ENCODE results near the gene IGFBP4.

DNA sequence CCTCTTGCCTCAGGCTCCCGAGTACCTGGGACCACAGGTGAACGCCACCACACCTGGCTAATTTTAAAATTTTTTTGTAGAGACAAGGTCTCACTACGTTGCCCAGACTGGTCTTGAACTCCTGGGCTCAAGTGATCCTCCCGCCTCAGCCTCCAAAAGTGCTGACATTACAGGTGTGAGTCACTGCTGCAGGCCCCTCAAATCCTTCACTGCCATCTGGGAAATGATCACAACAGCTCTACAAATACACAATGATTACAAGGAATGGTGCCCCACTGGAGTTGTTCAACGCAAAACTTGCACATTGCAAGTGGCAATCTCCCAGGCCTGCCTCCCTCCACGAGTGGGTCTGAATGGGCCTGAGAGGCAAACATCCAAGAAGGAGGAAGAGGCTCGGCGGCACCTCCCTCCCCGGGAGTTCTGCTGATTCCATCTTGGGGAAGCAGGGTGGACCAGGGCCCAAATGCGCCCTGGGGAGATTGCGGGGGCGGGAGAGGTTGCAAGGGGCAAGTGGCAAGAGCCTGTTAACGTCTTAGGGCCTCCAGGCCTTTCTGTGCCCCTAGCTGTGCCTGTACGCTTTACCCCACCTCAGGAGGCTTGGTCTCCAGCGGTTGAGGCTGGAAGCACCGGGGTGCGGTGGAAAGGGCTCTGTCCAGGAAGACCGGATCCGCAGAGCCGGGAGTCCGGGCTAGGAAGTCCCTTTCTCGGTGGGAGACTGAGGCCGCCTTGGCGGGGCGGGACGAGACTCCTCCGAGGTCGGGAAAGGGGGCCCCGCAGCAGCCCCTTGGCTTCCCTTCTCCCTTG is 656 bp upstream of the IGFBP4 start:
- no peak for TF ChIP-seq POLR2A (IDR thresholded peaks at IDR 0.05)
- TF ChIP-seq, protein P1, sequence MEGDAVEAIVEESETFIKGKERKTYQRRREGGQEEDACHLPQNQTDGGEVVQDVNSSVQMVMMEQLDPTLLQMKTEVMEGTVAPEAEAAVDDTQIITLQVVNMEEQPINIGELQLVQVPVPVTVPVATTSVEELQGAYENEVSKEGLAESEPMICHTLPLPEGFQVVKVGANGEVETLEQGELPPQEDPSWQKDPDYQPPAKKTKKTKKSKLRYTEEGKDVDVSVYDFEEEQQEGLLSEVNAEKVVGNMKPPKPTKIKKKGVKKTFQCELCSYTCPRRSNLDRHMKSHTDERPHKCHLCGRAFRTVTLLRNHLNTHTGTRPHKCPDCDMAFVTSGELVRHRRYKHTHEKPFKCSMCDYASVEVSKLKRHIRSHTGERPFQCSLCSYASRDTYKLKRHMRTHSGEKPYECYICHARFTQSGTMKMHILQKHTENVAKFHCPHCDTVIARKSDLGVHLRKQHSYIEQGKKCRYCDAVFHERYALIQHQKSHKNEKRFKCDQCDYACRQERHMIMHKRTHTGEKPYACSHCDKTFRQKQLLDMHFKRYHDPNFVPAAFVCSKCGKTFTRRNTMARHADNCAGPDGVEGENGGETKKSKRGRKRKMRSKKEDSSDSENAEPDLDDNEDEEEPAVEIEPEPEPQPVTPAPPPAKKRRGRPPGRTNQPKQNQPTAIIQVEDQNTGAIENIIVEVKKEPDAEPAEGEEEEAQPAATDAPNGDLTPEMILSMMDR (IDR thresholded peaks at IDR 0.05), result no peak

All from heart left ventricle (tissue), 13 donors.